NCI-H2107 (cell line): ENCODE measurements around the gene SIRT5.

ENCODE experiments used
- DNase-seq: peaks from one replicate; lab custom pipeline; 2025; lab: John Stamatoyannopoulos, UW

Gene SIRT5

GRCh38 chr6:13553646-13554045 lies 20.8 kb upstream of the SIRT5 start:
- no peak for DNase-seq

GRCh38 chr6:13554929-13555333 lies 19.5 kb upstream of the SIRT5 start:
- no peak for DNase-seq

- DNase-seq, result no peak
These were observed 16.6 kb upstream of the SIRT5 start for GRCh38 chr6:13557841-13558240.

DNA sequence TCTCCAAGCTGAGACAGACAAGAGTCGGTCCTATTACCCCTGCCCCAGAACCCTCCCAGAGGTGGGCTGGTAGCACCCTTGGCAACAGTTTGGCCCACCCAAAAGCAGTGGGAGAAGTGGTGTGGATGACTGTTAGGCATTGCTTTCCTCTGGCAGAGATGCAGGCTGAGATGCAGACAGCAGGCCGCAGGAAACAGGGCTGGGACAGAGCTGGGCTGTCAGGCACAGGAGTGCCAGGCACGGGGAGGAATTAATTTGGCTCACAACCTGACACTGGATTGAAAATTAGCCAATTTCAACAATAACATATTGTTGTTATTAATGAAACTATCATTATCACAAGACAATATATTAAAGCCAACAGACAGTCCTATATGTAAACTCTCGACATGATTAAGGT lies 15.7 kb upstream of the SIRT5 start:
- no peak for DNase-seq

DNA sequence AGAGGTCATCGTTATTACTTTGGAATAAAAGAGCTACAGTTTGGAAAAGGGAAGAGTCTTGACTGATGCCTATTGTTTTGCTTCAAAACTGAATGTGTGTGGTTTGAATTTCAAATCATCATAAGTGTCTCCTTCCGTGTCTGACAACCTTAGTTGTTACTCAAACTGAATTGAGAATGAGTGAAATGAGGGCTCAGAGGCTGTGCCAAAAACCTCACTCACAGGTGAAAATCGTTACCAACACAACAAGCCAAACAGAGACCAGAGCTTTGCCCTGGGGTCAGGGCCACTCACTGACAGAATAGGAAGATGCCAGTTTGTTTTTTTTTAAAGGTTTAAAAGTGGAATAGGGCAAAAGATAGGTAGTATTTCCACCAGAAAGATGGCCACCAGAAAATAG lies 15.2 kb upstream of the SIRT5 start:
- no peak for DNase-seq

GRCh38 chr6:13559968-13560650 lies 14.3 kb upstream of the SIRT5 start:
- no peak for DNase-seq

GRCh38 chr6:13560651-13561044 lies 13.8 kb upstream of the SIRT5 start:
- DNase-seq, result no peak

- DNase-seq, result no peak
These were observed 12.7 kb upstream of the SIRT5 start for GRCh38 chr6:13561624-13562267.

- no peak for DNase-seq
These were observed 11.4 kb upstream of the SIRT5 start for GRCh38 chr6:13563009-13563408.

GRCh38 chr6:13565921-13566320 lies 8.5 kb upstream of the SIRT5 start:
- no peak for DNase-seq

- no peak for DNase-seq
These were observed 7.9 kb upstream of the SIRT5 start for GRCh38 chr6:13566500-13566899.

DNA sequence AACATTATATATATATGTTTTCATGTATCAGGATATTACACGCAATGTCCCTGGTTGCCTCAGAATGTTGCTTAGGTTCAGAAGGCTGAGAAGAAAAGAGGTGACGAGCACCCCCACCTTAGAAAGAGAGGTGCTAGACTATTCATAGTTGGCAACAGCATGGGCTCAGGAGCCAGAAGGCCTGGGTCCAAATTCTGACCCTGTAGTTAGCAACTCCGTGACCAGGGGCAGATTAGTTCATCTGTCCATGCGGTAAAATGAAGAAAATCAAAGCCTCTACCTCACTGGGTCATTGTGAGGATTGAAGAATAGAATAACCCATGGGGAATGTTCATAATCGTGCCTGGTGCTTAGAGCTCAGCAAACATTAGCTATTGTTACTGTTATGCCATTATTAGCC lies 5.4 kb upstream of the SIRT5 start:
- DNase-seq, result no peak

DNA sequence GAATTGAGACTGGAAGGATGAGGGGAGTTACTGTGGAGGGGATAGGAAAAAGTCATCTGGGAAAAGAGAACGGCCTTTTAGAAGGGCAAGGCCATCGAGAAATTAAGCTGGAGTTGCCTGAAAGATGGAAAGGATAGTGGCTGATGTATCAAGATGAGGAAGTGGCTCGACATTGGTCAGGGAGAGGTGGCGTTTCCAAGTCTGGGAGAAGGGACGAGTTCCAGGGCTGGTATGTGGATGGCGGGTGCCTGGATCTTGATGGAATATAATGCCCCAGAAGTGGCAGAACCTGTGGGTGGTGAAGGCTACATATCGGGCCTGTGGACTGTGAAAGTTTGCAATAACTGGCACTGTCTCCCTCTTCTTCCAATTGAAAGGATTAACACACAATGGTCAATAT lies 2.2 kb upstream of the SIRT5 start:
- DNase-seq, result no peak

GRCh38 chr6:13572951-13573654 lies 1.3 kb upstream of the SIRT5 start:
- DNase-seq, result no peak

DNA sequence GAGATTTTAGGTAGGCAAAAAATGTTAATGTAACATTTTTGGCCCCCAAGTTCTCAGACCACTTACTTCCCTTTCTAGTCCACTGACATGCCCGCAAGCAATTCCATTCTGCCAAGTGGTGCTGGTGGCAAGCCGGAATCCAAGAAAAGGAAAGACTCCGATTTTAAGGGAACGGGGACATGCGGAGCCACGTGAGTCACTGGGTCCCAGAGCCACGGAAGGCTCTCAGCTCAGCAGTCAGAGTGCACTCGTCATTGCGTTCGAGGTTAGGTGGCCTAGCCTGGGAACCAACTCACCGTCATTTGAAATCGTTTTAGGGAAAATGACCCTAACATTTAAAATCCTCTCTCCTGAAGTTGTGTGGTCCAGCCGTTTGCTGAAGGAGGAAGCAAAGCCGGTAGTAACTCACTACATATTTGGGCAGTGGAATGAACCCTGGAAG lies 711 bp upstream of the SIRT5 start:
- no peak for DNase-seq

DNA sequence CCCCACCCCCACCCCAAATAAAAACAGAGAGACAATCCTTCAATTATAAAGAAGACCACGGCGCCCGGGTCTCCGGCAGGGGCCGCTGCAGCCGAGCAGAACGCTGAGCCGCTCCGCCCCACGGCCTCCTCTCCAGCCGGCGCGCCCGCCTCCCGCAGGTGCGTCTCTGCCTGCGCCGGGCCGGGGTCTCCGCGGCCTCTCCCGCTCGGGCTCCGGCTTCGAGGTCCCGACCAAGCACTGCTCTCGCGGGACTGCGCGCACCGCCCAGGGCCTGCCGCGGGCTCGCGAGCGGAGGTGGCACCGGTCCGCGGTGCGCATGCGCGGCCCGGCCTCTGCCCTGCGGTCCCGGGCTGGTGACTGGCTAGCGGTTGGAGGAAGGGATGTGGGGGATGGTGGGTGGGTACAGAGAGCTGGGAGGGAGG lies 241 bp upstream of the SIRT5 start:
- peak; percentile 41 for DNase-seq

GRCh38 chr6:13575377-13575775 lies 975 bp downstream of the SIRT5 start:
- DNase-seq, result no peak

- DNase-seq, result no peak
These were observed 1.6 kb downstream of the SIRT5 start for GRCh38 chr6:13576017-13576416.

DNA sequence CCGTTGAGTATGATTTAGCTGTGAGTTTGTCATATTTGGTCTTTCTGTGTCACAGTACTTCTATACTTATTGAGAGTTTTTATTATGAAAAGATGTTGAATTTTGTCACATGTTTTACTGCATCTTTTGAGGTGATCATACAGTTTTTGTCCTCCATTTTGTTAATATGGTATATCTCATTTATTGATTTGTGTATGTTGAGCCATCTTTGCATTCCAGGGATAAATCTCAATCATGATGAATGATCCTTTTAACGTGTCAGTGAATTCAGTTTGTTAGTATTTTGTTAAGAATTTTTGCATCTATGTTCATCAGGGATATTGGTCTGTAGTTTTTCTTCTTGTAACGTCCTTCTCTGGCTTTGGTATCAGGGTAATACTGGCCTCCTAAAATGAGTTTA lies 3.5 kb downstream of the SIRT5 start:
- DNase-seq, result no peak

DNA sequence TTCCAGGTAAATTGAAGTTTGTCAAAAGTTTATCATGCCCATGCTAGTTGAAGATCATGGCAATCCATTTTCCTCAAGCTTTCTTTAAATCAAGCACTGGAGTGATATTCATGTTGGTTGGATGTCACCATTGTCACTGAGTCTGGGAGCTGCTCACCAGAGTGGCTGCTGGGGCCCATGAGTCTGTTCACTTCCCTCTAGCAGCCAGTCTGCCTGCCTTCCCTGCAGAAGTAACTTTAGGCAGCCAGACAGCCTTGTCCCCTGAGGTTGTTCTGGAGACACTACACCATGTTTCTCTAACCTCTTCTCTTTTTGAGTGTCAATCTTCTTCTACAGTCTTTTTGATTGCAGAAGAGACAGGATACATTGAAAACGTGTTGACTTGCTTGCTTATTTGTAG lies 5.5 kb downstream of the SIRT5 start:
- no peak for DNase-seq

DNA sequence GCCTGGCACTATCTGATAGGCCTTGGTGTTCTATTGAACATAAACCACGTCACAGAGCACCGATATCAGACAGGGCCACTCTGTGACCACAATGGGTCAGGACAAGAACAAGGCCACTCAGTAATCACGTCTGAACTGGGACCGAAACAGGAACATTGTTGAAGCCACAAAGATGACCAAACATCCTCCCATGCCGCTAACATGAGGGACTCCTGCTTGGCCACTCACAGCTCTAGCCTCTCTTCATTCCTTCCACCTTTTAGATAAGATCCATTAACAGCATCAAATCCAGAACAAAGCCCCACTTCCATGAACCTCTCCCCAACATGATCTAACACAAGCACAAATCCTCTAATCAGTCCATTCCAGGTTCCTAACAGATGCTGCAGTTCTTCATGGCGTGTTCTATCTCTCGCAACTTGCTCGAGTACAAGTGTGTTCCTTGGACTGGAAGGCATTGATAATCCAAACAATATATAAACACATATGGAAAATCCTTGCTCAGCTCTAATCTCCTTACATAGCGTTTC lies 7.4 kb downstream of the SIRT5 start:
- no peak for DNase-seq

DNA sequence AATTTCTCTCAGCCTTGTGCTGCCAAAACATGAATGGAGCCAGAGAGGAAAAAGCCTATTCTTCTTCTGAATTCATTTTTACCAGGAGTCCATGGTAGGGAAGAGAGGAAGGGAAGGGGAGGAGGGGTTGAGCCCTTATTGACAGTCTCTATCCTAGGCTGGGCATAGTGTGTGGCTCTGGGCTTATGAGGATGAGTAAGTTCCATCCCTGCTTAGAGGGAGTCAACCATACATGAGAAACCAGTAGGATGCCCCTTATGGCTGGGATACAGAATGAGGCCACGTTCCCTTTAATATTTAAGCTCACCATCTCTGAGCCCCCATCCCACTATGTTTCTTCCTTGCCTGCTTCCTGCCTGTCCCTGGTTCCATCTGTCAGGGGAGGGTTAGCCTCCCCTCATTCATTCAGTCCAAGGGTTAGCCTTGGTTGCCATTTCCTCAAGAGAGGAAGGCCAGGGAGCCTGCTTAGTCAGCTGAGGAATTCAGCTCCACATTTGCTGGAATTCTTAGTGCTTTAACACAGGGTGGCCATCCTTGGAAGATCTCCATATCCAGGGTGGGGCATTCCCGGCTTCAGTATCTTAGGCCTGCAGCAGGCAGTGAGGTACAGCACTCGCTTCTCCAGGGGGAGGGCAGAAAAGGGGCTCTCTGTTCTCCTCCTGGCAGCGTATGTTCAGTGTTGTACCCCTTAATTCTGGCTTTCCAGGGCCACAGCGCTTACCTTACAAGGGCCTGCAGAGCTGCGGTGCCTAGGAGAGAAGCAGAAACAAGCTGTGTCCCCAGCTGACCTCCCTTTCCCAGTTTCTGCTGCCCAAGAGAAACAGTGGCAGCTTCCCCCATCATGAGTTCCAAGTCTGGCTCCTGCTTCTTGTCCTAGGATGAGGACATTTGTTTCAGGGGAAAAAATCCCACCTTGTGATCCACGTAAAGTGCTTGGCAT lies 12.5 kb downstream of the SIRT5 start:
- DNase-seq, result no peak
